Esophagus squamous epithelium (tissue), 4 donors: Measurements from ENCODE around the gene ZNF678.

Source experiments
- POLR2A ChIP-seq, 4 donors: fragments of 450-650 bp; IDR thresholded peaks; one replicate each; pipeline ENCODE4 v1.6.1; 2017; ENCODE audit warnings: antibody characterized with exemption in 4 of 4, mild to moderate bottlenecking in 4 of 4, moderate library complexity in 3 of 4
- TF ChIP-seq, protein P1 (sequence below), 6 experiments: fragments of 450-650 bp in 4 of 6; fragments of 200-600 bp in 2 of 6; sonication (generic) in 2 of 6; IDR thresholded peaks; one replicate each; pipeline ENCODE4 v1.5.1; 2016 to 2019; ENCODE audit warnings: antibody characterized with exemption in 6 of 6, mild to moderate bottlenecking in 4 of 6, moderate library complexity in 4 of 6

DNA sequence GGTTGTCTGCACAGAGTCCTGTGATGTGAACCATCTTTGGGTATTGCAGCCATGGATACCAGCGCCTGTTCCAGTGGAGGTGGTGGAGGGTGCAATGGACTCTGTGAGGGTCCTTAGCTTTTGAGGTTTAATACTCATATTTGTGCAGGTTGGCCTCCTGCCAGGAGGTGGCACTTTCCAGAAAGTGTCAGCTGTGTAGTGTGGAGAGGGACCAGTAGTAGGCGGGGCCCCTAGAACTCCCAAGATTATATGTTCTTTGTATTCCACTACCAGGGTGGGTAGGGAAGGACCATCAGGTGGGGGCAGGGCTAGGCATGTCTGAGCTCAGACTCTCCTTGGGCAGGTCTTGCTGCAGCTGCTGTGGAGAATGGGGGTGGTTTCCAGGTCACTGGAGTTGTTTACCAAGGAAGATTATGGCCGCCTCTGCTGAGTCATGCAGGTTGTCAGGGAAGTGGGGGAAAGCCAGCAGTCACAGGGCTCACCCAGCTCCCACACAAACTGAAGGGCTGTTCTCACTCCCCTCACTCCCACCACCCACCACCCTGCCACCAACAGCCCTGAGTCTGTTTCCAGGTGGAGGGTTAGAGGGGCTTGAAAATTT, 31.2 kb upstream of the ZNF678 start:
- no peak for TF ChIP-seq POLR2A (IDR thresholded peaks at IDR 0.05)
- TF ChIP-seq, protein P1, sequence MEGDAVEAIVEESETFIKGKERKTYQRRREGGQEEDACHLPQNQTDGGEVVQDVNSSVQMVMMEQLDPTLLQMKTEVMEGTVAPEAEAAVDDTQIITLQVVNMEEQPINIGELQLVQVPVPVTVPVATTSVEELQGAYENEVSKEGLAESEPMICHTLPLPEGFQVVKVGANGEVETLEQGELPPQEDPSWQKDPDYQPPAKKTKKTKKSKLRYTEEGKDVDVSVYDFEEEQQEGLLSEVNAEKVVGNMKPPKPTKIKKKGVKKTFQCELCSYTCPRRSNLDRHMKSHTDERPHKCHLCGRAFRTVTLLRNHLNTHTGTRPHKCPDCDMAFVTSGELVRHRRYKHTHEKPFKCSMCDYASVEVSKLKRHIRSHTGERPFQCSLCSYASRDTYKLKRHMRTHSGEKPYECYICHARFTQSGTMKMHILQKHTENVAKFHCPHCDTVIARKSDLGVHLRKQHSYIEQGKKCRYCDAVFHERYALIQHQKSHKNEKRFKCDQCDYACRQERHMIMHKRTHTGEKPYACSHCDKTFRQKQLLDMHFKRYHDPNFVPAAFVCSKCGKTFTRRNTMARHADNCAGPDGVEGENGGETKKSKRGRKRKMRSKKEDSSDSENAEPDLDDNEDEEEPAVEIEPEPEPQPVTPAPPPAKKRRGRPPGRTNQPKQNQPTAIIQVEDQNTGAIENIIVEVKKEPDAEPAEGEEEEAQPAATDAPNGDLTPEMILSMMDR (IDR thresholded peaks at IDR 0.05): no peak
